ENCODE measurements around the gene KRT79. TPM values are rescaled to one million over a fixed set of nuclear protein-coding genes. Genes with fewer than 3 reads are reported as not detected.

Gene KRT79
- total RNA-seq, 1 donor from 2014 or later, result not detected

DNA sequence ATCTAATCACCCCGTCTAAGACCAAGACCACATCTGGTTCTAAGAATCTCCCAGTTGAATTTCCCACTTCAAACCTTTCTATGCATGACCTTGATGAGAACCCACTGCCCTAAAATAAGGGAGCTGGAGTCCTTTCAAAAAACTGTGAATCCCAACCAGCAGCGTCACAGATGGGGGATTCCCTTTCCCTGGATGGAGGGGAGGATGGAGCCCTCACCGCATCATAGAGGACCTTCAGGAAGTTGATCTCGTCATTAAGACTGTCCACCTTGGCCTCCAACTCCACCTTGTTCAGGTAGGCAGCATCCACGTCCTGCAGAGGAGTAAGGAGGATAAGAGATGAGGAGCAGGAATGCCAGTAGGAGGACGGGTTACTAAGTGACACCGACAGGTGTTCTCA, 24.9 kb downstream of the KRT79 start:
- Histone ChIP-seq H3K27me3 (no peaks in the 10 kb centered on the region), H3K36me3 (no peaks in the 10 kb centered on the region), H3K9me3 (no peaks in the 10 kb centered on the region), H3K27ac (no peak overlapping the region), H3K4me1 (no peaks in the 10 kb centered on the region), H3K4me3 (no peak overlapping the region)
- intact Hi-C loops (cut with DNase I), result no loop called here
- TF ChIP-seq, protein P1, sequence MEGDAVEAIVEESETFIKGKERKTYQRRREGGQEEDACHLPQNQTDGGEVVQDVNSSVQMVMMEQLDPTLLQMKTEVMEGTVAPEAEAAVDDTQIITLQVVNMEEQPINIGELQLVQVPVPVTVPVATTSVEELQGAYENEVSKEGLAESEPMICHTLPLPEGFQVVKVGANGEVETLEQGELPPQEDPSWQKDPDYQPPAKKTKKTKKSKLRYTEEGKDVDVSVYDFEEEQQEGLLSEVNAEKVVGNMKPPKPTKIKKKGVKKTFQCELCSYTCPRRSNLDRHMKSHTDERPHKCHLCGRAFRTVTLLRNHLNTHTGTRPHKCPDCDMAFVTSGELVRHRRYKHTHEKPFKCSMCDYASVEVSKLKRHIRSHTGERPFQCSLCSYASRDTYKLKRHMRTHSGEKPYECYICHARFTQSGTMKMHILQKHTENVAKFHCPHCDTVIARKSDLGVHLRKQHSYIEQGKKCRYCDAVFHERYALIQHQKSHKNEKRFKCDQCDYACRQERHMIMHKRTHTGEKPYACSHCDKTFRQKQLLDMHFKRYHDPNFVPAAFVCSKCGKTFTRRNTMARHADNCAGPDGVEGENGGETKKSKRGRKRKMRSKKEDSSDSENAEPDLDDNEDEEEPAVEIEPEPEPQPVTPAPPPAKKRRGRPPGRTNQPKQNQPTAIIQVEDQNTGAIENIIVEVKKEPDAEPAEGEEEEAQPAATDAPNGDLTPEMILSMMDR (IDR thresholded peaks at IDR 0.05), result no peak
- DNase-seq (ENCODE audit: low spot score in 2 of 2), result no peak

DNA sequence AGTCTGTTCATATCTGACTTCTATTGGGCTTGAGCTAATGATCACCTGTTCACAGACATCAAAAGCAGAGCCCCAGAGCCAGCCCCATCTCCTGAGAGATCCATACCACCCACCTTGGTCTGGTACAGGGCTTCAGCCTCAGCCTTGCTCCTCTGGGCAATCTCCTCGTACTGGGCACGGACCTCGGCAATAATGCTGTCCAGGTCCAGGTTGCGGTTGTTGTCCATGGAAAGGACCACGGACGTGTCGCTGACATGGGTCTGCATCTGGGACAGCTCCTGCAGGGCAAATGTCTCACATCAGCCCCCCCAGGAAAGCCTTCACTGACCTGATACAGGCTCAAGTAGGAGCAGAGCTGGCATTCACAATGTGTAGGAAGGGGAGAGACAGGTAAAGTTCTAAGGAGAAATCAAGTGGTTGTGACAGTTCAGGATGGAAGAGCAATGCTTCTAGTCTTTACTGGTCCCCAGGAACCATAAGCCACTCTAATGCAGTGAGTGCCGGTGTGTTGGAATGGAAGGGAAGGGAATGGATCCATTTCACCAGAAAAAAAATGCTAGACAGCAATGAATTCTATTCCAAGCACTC, 25.4 kb downstream of the KRT79 start:
- TF ChIP-seq, protein P1 (IDR thresholded peaks at IDR 0.05), result no peak

DNA sequence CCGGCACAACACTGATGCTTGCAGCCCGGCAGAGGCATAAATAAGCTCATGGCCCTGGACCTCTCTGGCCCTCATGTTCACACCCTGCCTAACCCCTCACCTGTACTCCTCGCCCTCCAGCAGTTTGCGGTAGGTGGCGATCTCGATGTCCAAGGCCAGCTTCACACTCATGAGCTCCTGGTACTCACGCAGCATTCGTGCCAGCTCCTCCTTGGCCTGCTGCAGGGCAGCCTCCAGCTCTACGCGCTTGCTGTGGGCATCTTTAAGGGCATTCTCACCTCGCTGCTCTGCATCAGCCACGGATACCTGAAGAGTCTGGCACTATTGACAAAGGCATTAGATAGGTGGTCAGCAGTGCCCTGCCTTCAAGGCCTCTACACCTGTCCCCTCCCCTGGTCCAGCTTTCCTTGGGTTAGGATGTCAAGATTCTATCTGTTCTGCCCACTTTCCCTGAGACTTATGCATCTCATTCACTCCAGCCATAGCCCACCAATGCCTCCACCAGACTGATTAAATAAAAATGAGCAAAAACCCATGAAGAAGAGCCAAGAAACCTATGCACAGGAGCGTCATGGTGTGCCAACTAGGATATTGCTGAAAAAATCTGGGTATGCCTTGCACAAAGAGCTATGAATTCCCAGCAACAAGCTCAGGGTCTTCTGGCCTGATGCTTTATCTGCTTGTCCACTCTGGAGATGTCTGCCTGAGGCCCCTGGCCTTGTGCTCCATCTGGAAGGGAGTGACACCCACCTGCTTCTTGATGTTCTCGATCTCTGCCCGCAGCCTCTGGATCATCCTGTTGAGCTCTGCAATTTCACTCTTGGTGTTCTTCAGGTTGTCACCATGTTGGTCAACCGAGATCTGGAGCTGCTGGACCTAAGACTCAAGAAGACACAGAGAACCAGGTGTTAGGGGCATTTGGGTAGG, 26.3 kb downstream of the KRT79 start:
- no peak overlapping the region for H3K27ac ChIP-seq
- H3K27me3 ChIP-seq, result no peaks in the 10 kb centered on the region
- H3K9me3 ChIP-seq, result no peaks in the 10 kb centered on the region
- H3K4me3 ChIP-seq, result no peak overlapping the region
- intact Hi-C loops (cut with DNase I), result no loop called here
- H3K4me1 ChIP-seq, result no peaks in the 10 kb centered on the region
- DNase-seq (ENCODE audit: low spot score in 2 of 2), result no peak
- TF ChIP-seq, protein P1 (IDR thresholded peaks at IDR 0.05), result no peak
- H3K36me3 ChIP-seq, result no peaks in the 10 kb centered on the region

More for the DNA sequence above, 25.4 kb downstream of the KRT79 start:
- Histone ChIP-seq H3K4me1 (no peaks in the 10 kb centered on the region), H3K4me3 (no peak overlapping the region), H3K27ac (no peak overlapping the region), H3K36me3 (no peaks in the 10 kb centered on the region), H3K27me3 (no peaks in the 10 kb centered on the region), H3K9me3 (no peaks in the 10 kb centered on the region)
- no peak for DNase-seq (ENCODE audit: low spot score in 2 of 2)
- intact Hi-C loops (cut with DNase I), result no loop called here

DNA sequence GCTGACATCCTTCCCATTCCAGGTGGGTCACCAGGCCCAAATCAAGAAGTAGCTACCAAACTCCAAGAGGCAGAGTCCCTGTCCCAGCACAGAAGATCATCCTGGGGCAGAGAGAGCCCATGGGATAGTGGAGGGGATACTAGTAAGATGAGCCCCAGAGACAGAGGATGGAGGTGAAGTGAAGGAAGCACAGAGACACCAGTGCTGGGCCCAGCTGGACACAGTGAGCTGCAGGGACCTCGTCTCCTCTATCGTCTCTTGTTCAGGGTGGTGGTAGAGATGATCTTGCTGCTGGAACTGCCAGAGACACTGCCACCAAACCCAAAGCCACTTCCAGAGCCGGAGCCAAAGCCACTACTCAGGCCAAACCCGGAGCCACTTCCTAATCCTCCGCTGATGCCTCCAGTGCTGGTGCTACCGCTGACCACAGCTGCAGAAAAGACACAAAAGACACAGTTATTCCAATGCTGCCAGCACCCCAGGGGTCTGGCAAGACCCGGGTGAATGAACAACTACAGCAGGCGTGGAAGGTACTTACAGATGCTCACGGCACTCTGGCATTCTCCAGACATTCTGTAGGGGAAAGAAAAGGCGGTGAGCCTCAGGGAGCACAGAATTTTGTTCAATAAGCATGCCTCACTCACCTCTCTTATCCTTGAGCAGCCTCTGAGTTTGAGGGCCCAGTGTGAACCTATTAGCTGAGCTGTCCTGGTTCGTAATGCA, 27.1 kb downstream of the KRT79 start:
- Histone ChIP-seq H3K4me1 (no peaks in the 10 kb centered on the region), H3K27me3 (no peaks in the 10 kb centered on the region), H3K4me3 (no peak overlapping the region), H3K27ac (no peak overlapping the region), H3K36me3 (no peaks in the 10 kb centered on the region), H3K9me3 (no peaks in the 10 kb centered on the region)
- DNase-seq (ENCODE audit: low spot score in 2 of 2), result no peak
- TF ChIP-seq, protein P1 (IDR thresholded peaks at IDR 0.05), result no peak
- intact Hi-C loops (cut with DNase I), result no loop called here

DNA sequence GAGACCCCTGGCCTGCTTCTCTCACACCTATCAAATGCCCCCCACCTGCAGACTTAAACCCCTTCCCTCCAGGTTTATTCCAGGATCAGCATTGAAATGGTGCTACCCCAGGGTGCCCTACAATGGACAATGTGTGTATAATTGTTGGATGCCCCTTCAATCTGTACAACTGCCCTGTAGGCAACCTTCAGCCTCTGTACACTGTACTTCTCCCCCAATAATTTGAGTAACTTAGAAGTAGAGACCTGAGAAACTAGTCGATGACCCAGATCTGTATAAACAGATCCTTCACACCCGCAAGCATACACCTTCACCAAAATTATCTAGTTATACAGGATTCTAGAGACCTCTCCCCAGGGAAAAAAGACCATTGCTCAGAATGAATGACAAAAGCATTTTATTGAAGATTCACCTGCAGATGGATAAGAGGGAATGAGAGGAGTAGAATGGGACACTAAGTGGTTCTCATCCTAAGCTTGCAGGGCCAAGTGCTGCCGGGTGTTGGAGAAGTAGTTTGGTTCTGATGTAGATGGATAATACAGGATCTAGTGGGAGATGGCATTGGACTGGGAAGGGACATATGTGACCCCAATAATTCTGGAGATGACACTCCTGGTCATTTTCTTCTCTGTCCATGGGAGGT, 27.8 kb downstream of the KRT79 start:
- H3K36me3 ChIP-seq, result no peaks in the 10 kb centered on the region
- H3K27me3 ChIP-seq, result no peaks in the 10 kb centered on the region
- no peak overlapping the region for H3K27ac ChIP-seq
- intact Hi-C loops (cut with DNase I), result no loop called here
- DNase-seq (ENCODE audit: low spot score in 2 of 2), result no peak
- H3K9me3 ChIP-seq, result no peaks in the 10 kb centered on the region
- TF ChIP-seq, protein P1 (IDR thresholded peaks at IDR 0.05), result no peak
- no peak overlapping the region for H3K4me3 ChIP-seq
- H3K4me1 ChIP-seq, result no peaks in the 10 kb centered on the region
